ENCODE results near the gene ELMO1. TPM values are rescaled to one million over a fixed set of nuclear protein-coding genes. Genes with fewer than 3 reads are reported as not detected.

The ELMO1 gene
- total and polyA plus RNA-seq, 2 of the 13 experiments (the other 11 are each of a cell fraction or from before 2014, with no cell fraction given): 0.11 to 0.17 TPM

GRCh38 chr7:37481722-37482288, 33.1 kb upstream of the ELMO1 start:
- H3K27me3 ChIP-seq (ENCODE audit: control insufficient read depth in 1 of 2, insufficient read depth in 2 of 2, low read length in 2 of 2): no peaks in the 10 kb centered on the region
- H3K4me1 ChIP-seq (ENCODE audit: insufficient read depth, low read length): no peaks in the 10 kb centered on the region
- no peaks in the 10 kb centered on the region for H3K9me3 ChIP-seq (ENCODE audit: low read length)
- DNase-seq (ENCODE audit: low spot score): no peak
- ChIA-PET CTCF (ENCODE audit: low intra/inter-chr PET ratio, low total read pairs) (no interaction called here), POLR2A (no interaction called here)
- in situ Hi-C loops (cut with HindIII; ENCODE audit: extremely low pct_ligation_motif_present, low pct_unique_long_range_greater_than_20kb): no loop called here
- H3K36me3 ChIP-seq (replicated peaks in 1 of 2; ENCODE audit: control insufficient read depth in 1 of 2, insufficient read depth in 2 of 2, low read length in 2 of 2): no peaks in the 10 kb centered on the region
- no peak overlapping the region for H2AFZ ChIP-seq (ENCODE audit: low read length)
- no peak overlapping the region for H3K4me2 ChIP-seq (ENCODE audit: low read depth, low read length)
- intact Hi-C loops (cut with micrococcal nuclease; ENCODE audit: unreplicated experiment): no loop called here
- H4K20me1 ChIP-seq (ENCODE audit: insufficient read depth, low read length): no peaks in the 10 kb centered on the region
- FAIRE-seq: no peak
- ATAC-seq: no peak
- WGBS (ENCODE audit: low lambda C conversion rate): 13% methylated on average over 5 of the region's 5 CpGs
- BruUV-seq (replicated peaks): no TSS peak
- H3K4me3 ChIP-seq (replicated peaks in 1 of 3; ENCODE audit: insufficient read depth in 1 of 3, low read depth in 2 of 3, low read length in 3 of 3): no peak overlapping the region
- no peak for TF ChIP-seq ZKSCAN8 (CRISPR knock-in tag; IDR thresholded peaks at IDR 0.05; ENCODE audit: borderline replicate concordance)
- TF ChIP-seq GLI4 (CRISPR knock-in tag; IDR thresholded peaks at IDR 0.05; ENCODE audit: borderline replicate concordance): no peak
- TF ChIP-seq E2F1 (CRISPR knock-in tag; IDR thresholded peaks at IDR 0.05): no peak
- no peak for TF ChIP-seq RORA (CRISPR knock-in tag; IDR thresholded peaks at IDR 0.05)
- no peak for TF ChIP-seq SRY (CRISPR knock-in tag; IDR thresholded peaks at IDR 0.05)
- no peak for TF ChIP-seq GFI1 (CRISPR knock-in tag; IDR thresholded peaks at IDR 0.05; ENCODE audit: borderline replicate concordance)
- no peak for TF ChIP-seq HNRNPH1 (optimal IDR thresholded peaks at IDR 0.05; ENCODE audit: low read depth, low read length)
- no peak for TF ChIP-seq ZNF430 (CRISPR knock-in tag; IDR thresholded peaks at IDR 0.05)
- no peak for TF ChIP-seq ARID3A (IDR thresholded peaks at IDR 0.05; ENCODE audit: low read depth, low read length)
- TF ChIP-seq SMYD3 (CRISPR knock-in tag; IDR thresholded peaks at IDR 0.05): no peak
- TF ChIP-seq MED1 (CRISPR knock-in tag; IDR thresholded peaks at IDR 0.05): no peak
- no peak for TF ChIP-seq NFE2L2 (IDR thresholded peaks at IDR 0.05; ENCODE audit: low read length)
- TF ChIP-seq ZNF589 (CRISPR knock-in tag; conservative IDR thresholded peaks at IDR 0.05): no peak
- no peak for TF ChIP-seq ZNF281 (CRISPR knock-in tag; IDR thresholded peaks at IDR 0.05; ENCODE audit: borderline replicate concordance)
- TF ChIP-seq ZNF674 (CRISPR knock-in tag; IDR thresholded peaks at IDR 0.05; ENCODE audit: low read depth): no peak
- no peak for TF ChIP-seq RCOR2 (CRISPR knock-in tag; IDR thresholded peaks at IDR 0.05)
- no peak overlapping the region for H3K27ac ChIP-seq (ENCODE audit: extremely low read length, insufficient read depth, low read length)
- H3K9ac ChIP-seq (ENCODE audit: insufficient read depth, low read depth, low read length): no peak overlapping the region
- no peaks in the 10 kb centered on the region for H3K79me2 ChIP-seq (ENCODE audit: insufficient read depth, low read length)

Data from HepG2 (cell line).